NOMO-1 treated with DMSO at 0.1 percent for 48 hours (cell line): ENCODE measurements around the gene BPIFA2.
"Not testable (repeated sequence)": the region's sequence is repeated elsewhere in the genome, so short reads cannot be mapped to it uniquely, and the experiment has no call there.

Experiments used
- DNase-seq: peaks from one replicate; lab custom pipeline; 2025; ENCODE audit not compliant: unreplicated experiment; lab: John Stamatoyannopoulos, UW

Gene BPIFA2

GRCh38 chr20:33167859-33168258, at the start of gene BPIFA2:
Gene BPIFA2, plus strand, starts transcription at chr20:33168159. Its CDS starts 987 bp downstream, at chr20:33169146.
- DNase-seq: no peak

- no peak for DNase-seq
Observed at GRCh38 chr20:33119725-33120720, 47.9 kb upstream of the BPIFA2 start.

- no peak for DNase-seq
Observed at GRCh38 chr20:33120934-33121333, 47.0 kb upstream of the BPIFA2 start.

- DNase-seq: not testable (repeated sequence)
Observed at GRCh38 chr20:33122297-33122696, 45.7 kb upstream of the BPIFA2 start.

- DNase-seq: no peak
Observed at GRCh38 chr20:33124261-33124660, 43.7 kb upstream of the BPIFA2 start.

- no peak for DNase-seq
Observed at GRCh38 chr20:33124994-33125393, 43.0 kb upstream of the BPIFA2 start.

- no peak for DNase-seq
Observed at GRCh38 chr20:33125983-33126382, 42.0 kb upstream of the BPIFA2 start.

- no peak for DNase-seq
Observed at GRCh38 chr20:33127422-33128097, 40.4 kb upstream of the BPIFA2 start.

GRCh38 chr20:33130568-33131061, 37.3 kb upstream of the BPIFA2 start:
- no peak for DNase-seq

GRCh38 chr20:33131949-33132473, 35.9 kb upstream of the BPIFA2 start:
- no peak for DNase-seq

GRCh38 chr20:33132513-33133372, 35.2 kb upstream of the BPIFA2 start:
- DNase-seq: no peak

GRCh38 chr20:33133373-33133941, 34.5 kb upstream of the BPIFA2 start:
- DNase-seq: no peak

GRCh38 chr20:33137195-33137594, 30.8 kb upstream of the BPIFA2 start:
- DNase-seq: no peak

GRCh38 chr20:33139467-33139866, 28.5 kb upstream of the BPIFA2 start:
- no peak for DNase-seq

GRCh38 chr20:33145521-33145920, 22.4 kb upstream of the BPIFA2 start:
- no peak for DNase-seq

- DNase-seq: no peak
Observed at GRCh38 chr20:33147299-33147698, 20.7 kb upstream of the BPIFA2 start.

- no peak for DNase-seq
Observed at GRCh38 chr20:33148040-33148439, 19.9 kb upstream of the BPIFA2 start.

- DNase-seq: no peak
Observed at GRCh38 chr20:33154252-33154651, 13.7 kb upstream of the BPIFA2 start.

GRCh38 chr20:33158637-33159385, 9.1 kb upstream of the BPIFA2 start:
- no peak for DNase-seq

- no peak for DNase-seq
Observed at GRCh38 chr20:33159713-33160112, 8.2 kb upstream of the BPIFA2 start.
